Stomach (tissue), 4 donors: Measurements from ENCODE around the gene PSMA1.

Experiments
- EP300 ChIP-seq: sonication (generic); formaldehyde crosslinking; IDR thresholded peaks from one replicate; pipeline ENCODE4 v1.6.1; 2017; ENCODE audit warnings: antibody characterized with exemption
- POLR2A ChIP-seq, 4 donors: fragments of 450-650 bp; IDR thresholded peaks; one replicate each; pipeline ENCODE4 v1.6.1; 2016; ENCODE audit warnings: antibody characterized with exemption in 4 of 4, control low read depth in 2 of 4, mild to moderate bottlenecking in 1 of 4, moderate library complexity in 1 of 4
- POLR2AphosphoS5 ChIP-seq, 3 donors: sonication (generic); formaldehyde crosslinking; IDR thresholded peaks; one replicate each; pipeline ENCODE4 v1.6.1; 2016; ENCODE audit warnings: antibody characterized with exemption in 3 of 3
- TF ChIP-seq, protein P1 (sequence below), 7 experiments: fragments of 450-650 bp in 4 of 7; fragments of 200-600 bp in 3 of 7; sonication (generic) in 3 of 7; IDR thresholded peaks; one replicate each; pipeline ENCODE4 v1.5.1; 2016 to 2019; ENCODE audit warnings: antibody characterized with exemption in 7 of 7, control low read depth in 2 of 7, mild to moderate bottlenecking in 1 of 7

DNA sequence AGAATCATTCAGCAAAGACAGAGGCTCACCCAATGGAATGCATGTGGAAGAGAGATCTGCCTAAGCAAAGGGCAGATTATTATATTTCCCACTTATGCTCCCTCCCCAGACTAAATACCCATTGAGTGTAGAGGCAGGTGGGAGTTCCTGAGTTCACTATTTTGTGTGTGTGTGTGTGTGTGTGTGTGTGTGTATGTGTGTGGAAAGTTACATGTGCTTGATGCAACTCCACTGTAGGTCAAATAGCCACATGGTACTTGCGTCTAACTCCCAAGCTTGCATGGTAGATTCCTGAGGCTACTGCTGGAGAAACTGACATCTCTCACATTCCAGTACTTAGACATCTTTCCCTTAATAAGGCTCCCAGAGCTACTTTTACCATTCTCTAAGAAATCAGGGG lies 17.2 kb downstream of the PSMA1 start:
- TF ChIP-seq, protein P1, sequence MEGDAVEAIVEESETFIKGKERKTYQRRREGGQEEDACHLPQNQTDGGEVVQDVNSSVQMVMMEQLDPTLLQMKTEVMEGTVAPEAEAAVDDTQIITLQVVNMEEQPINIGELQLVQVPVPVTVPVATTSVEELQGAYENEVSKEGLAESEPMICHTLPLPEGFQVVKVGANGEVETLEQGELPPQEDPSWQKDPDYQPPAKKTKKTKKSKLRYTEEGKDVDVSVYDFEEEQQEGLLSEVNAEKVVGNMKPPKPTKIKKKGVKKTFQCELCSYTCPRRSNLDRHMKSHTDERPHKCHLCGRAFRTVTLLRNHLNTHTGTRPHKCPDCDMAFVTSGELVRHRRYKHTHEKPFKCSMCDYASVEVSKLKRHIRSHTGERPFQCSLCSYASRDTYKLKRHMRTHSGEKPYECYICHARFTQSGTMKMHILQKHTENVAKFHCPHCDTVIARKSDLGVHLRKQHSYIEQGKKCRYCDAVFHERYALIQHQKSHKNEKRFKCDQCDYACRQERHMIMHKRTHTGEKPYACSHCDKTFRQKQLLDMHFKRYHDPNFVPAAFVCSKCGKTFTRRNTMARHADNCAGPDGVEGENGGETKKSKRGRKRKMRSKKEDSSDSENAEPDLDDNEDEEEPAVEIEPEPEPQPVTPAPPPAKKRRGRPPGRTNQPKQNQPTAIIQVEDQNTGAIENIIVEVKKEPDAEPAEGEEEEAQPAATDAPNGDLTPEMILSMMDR (IDR thresholded peaks at IDR 0.05): no peak
- no peak for TF ChIP-seq POLR2A (IDR thresholded peaks at IDR 0.05)
- TF ChIP-seq EP300: no peak
- TF ChIP-seq POLR2AphosphoS5 (IDR thresholded peaks at IDR 0.05): no peak
